Measurements from ENCODE around the gene UBE2E2.

GRCh38 chr3:23395115-23395514, 192.0 kb downstream of the UBE2E2 start:
- no peak for TF ChIP-seq CTCF (IDR thresholded peaks at IDR 0.05)
- TF ChIP-seq POLR2A (IDR thresholded peaks at IDR 0.05): no peak
